ENCODE data around the gene KCTD2.

DNA sequence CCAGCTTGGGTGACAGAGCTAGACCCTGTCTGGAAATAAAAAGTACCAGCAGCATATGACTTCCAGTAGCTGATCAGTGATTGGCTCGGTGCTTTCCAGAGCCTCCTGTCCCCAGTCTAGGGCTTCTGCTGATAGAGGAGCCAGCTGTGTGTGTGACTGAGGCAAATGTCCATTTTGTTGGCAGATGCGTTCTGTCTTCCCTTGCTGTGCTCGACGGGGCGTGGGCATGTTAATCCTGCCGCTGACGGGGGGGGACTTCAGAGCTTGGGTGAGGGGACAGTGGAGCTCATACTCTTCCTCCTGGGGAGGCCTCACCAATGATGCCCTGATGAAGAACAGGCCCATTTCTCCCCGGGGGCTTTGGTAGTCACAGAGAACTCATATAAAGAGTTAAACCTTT, 14.6 kb downstream of the KCTD2 start:
- TF ChIP-seq, protein P1, sequence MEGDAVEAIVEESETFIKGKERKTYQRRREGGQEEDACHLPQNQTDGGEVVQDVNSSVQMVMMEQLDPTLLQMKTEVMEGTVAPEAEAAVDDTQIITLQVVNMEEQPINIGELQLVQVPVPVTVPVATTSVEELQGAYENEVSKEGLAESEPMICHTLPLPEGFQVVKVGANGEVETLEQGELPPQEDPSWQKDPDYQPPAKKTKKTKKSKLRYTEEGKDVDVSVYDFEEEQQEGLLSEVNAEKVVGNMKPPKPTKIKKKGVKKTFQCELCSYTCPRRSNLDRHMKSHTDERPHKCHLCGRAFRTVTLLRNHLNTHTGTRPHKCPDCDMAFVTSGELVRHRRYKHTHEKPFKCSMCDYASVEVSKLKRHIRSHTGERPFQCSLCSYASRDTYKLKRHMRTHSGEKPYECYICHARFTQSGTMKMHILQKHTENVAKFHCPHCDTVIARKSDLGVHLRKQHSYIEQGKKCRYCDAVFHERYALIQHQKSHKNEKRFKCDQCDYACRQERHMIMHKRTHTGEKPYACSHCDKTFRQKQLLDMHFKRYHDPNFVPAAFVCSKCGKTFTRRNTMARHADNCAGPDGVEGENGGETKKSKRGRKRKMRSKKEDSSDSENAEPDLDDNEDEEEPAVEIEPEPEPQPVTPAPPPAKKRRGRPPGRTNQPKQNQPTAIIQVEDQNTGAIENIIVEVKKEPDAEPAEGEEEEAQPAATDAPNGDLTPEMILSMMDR (IDR thresholded peaks at IDR 0.05) = no peak
- TF ChIP-seq POLR2AphosphoS5 (IDR thresholded peaks at IDR 0.05) = no peak
